A549 (cell line): ENCODE measurements around the gene SLC66A3. TPM values are rescaled to one million over a fixed set of nuclear protein-coding genes. Genes with fewer than 3 reads are reported as not detected.

Experiments
- ATAC-seq, 2 experiments: fragments of 200-7000 bp in 1 of 2; fragments of >200 bp in 1 of 2; cut with Nextera tagmentation in 1 of 2; cut with Tn5 transposase in 1 of 2; 3 replicates each; pipeline versions ENCODE4 v1.8.0 to v1.9.1; 2018 to 2020; ENCODE audit warnings: mild to moderate bottlenecking in 1 of 2, moderate library complexity in 1 of 2
- CTCF ChIA-PET: fragments of 300-600 bp; sonication (Branson Sonifier 250); formaldehyde crosslinking; extraction: SDS; loops from one replicate; lab custom pipeline; 2021; ENCODE audit warnings: antibody characterized with exemption, inconsistent platforms; lab: Yijun Ruan, JAX
- POLR2A ChIA-PET: fragments of 350-600 bp; formaldehyde crosslinking; extraction: SDS; loops from one replicate; lab custom pipeline; 2021; ENCODE audit warnings: antibody characterized with exemption, inconsistent platforms; lab: Yijun Ruan, JAX
- DNase-seq, 2 experiments: peaks; one replicate each; pipeline versions ENCODE4 v3.0.0 to v3.0.0-alpha.2; 2011 to 2016; ENCODE audit warnings: low read depth in 1 of 2, low spot score in 1 of 2
- FAIRE-seq: peaks from 2 replicates; lab custom pipeline; 2011; peaks lifted over from hg19 to GRCh38; lab: Jason Lieb, UNC
- H3K27ac ChIP-seq, 2 experiments: fragments of >200 bp; sonication (Bioruptor Twin); formaldehyde crosslinking; 3 replicates each; pipeline ENCODE4 v1.5.1; 2016 to 2017
- H3K4me1 ChIP-seq: fragments of >200 bp; sonication (Bioruptor Twin); formaldehyde crosslinking; 3 replicates; pipeline ENCODE4 v1.6.1; 2016
- H3K4me2 ChIP-seq: fragments of >200 bp; sonication (Bioruptor Twin); formaldehyde crosslinking; 3 replicates; pipeline ENCODE4 v1.6.1; 2016
- H3K4me3 ChIP-seq: fragments of >200 bp; sonication (Bioruptor Twin); formaldehyde crosslinking; 3 replicates; pipeline ENCODE4 v1.5.1; 2016
- H3K9me3 ChIP-seq: fragments of >200 bp; sonication (Bioruptor Twin); formaldehyde crosslinking; 3 replicates; pipeline ENCODE4 v1.6.1; 2016
- BCL3 ChIP-seq: fragments of >200 bp; sonication (Bioruptor Twin); formaldehyde crosslinking; IDR thresholded peaks from 3 replicates; pipeline ENCODE4 v1.6.1; 2016
- BHLHE40 ChIP-seq: IDR thresholded peaks from 2 replicates; pipeline ENCODE4 v1.6.1; 2012; ENCODE audit warnings: low read depth, low read length, inconsistent platforms
- CHD4 ChIP-seq: fragments of 200-600 bp; sonication (generic); IDR thresholded peaks from 2 replicates; pipeline ENCODE4 v1.6.1; 2016; ENCODE audit warnings: antibody characterized with exemption, mild to moderate bottlenecking, borderline replicate concordance
- CTCF ChIP-seq: fragments of >200 bp; sonication (Bioruptor Twin); formaldehyde crosslinking; IDR thresholded peaks from 3 replicates; pipeline ENCODE4 v1.5.1; 2016
- E2F6 ChIP-seq: IDR thresholded peaks from 2 replicates; pipeline ENCODE4 v1.6.1; 2012; ENCODE audit warnings: low read depth, borderline replicate concordance
- EHF ChIP-seq: fragments of 250-450 bp; sonication (Bioruptor Pico); IDR thresholded peaks from 2 replicates; pipeline ENCODE4 v1.5.0; 2020; ENCODE audit warnings: mild to moderate bottlenecking
- ELK1 ChIP-seq: fragments of 150-350 bp; IDR thresholded peaks from 2 replicates; pipeline ENCODE4 v1.6.1; 2014; ENCODE audit warnings: low read depth, mild to moderate bottlenecking, low read length
- FOXS1 ChIP-seq: fragments of 250-450 bp; sonication (Bioruptor Pico); IDR thresholded peaks from 2 replicates; pipeline ENCODE4 v1.5.0; 2020; ENCODE audit warnings: mild to moderate bottlenecking, moderate library complexity
- HEYL ChIP-seq: fragments of 250-450 bp; sonication (Bioruptor Pico); IDR thresholded peaks from 2 replicates; pipeline ENCODE4 v1.8.0; 2021; ENCODE audit warnings: mild to moderate bottlenecking, moderate library complexity
- HMGXB4 ChIP-seq: fragments of 250-450 bp; sonication (Bioruptor Pico); IDR thresholded peaks from 2 replicates; pipeline ENCODE4 v1.5.0; 2021; ENCODE audit warnings: mild to moderate bottlenecking, moderate library complexity, borderline replicate concordance
- HOXA7 ChIP-seq: fragments of 250-450 bp; sonication (Bioruptor Pico); IDR thresholded peaks from 2 replicates; pipeline ENCODE4 v1.5.0; 2020; ENCODE audit warnings: mild to moderate bottlenecking, moderate library complexity
- JUN ChIP-seq, 2 experiments: fragments of >200 bp; sonication (Bioruptor Twin); formaldehyde crosslinking; IDR thresholded peaks; 2 replicates in 1 of 2; 3 replicates in 1 of 2; pipeline ENCODE4 v1.6.1; 2016 to 2017
- JUNB ChIP-seq: fragments of >200 bp; sonication (Bioruptor Twin); formaldehyde crosslinking; IDR thresholded peaks from 2 replicates; pipeline ENCODE4 v1.6.1; 2016
- KDM1A ChIP-seq: fragments of 200-600 bp; sonication (generic); IDR thresholded peaks from 2 replicates; pipeline ENCODE4 v1.6.1; 2016; ENCODE audit warnings: low read depth, mild to moderate bottlenecking
- KDM5A ChIP-seq: fragments of 200-600 bp; sonication (generic); IDR thresholded peaks from 2 replicates; pipeline ENCODE4 v1.6.1; 2016; ENCODE audit warnings: antibody characterized with exemption, mild to moderate bottlenecking
- MAX ChIP-seq: IDR thresholded peaks from 2 replicates; pipeline ENCODE4 v1.6.1; 2012
- NFE2L2 ChIP-seq: fragments of 150-350 bp; conservative IDR thresholded peaks from 2 replicates; pipeline ENCODE4 v1.6.1; 2014; ENCODE audit warnings: low read length
- NPAS2 ChIP-seq: fragments of 250-450 bp; sonication (Bioruptor Pico); IDR thresholded peaks from 2 replicates; pipeline ENCODE4 v1.8.0; 2022; ENCODE audit warnings: mild to moderate bottlenecking, moderate library complexity, borderline replicate concordance
- PBX3 ChIP-seq: IDR thresholded peaks from 2 replicates; pipeline ENCODE4 v1.6.1; 2012
- RARB ChIP-seq: fragments of 250-450 bp; sonication (Bioruptor Pico); IDR thresholded peaks from 2 replicates; pipeline ENCODE4 v1.8.0; 2021; ENCODE audit warnings: mild to moderate bottlenecking, moderate library complexity
- RFX5 ChIP-seq: fragments of 450-650 bp; IDR thresholded peaks from 2 replicates; pipeline ENCODE4 v1.7.1; 2014; ENCODE audit warnings: antibody characterized with exemption, mild to moderate bottlenecking, moderate library complexity
- RNF2 ChIP-seq: fragments of 200-600 bp; sonication (generic); IDR thresholded peaks from 2 replicates; pipeline ENCODE4 v1.6.1; 2016; ENCODE audit warnings: low read depth, mild to moderate bottlenecking, antibody characterized with exemption, moderate library complexity, borderline replicate concordance
- SMC3 ChIP-seq: fragments of >200 bp; sonication (Bioruptor Twin); formaldehyde crosslinking; IDR thresholded peaks from 3 replicates; pipeline ENCODE4 v1.6.1; 2018; ENCODE audit warnings: inconsistent platforms
- ZC3H11A ChIP-seq: fragments of 450-650 bp; IDR thresholded peaks from 2 replicates; pipeline ENCODE4 v1.6.1; 2014; ENCODE audit warnings: antibody characterized with exemption, mild to moderate bottlenecking
- polyA plus RNA-seq, 4 experiments: library from polyadenylated mRNA; depleted of rRNA in 3 of 4; stranded (reverse); fragments of >200 nt; fragmentation: RNase III in 1 of 4; extraction: RNeasy Plus Mini Kit Qiagen cat#74134 plus additional on column Dnase treatment in 1 of 4; gene quantifications; 2 replicates in 3 of 4; 3 replicates in 1 of 4; pipeline ENCODE4 v1.2.3, GENCODE V29; 2011 to 2017

Gene SLC66A3
- polyA plus RNA-seq, 2 of the 4 experiments (the other 2 are of a cell fraction) = 24.9 to 69.8 TPM

GRCh38 chr2:11224887-11225286, 69.6 kb downstream of the SLC66A3 start:
- no peak; a peak in 1 of 6 replicates for ATAC-seq
- CTCF ChIA-PET = interaction anchor here (0.9 to 2.3 kb wide), 7 partner anchors 10 to 358 kb away, joined by 3 to 7 read pairs (median 3); partner anchors contain the start of gene ROCK2
- no peak overlapping the region for H3K27ac ChIP-seq
- no peaks in the 10 kb centered on the region for H3K9me3 ChIP-seq
- POLR2A ChIA-PET = interaction anchor here (0.5 kb wide), 1 partner anchor 119 kb away, joined by 3 read pairs; the partner anchor contains the start of gene ROCK2
- H3K4me1 ChIP-seq = no peaks in the 10 kb centered on the region
- FAIRE-seq = no peak
- no peak overlapping the region for H3K4me3 ChIP-seq
- no peak overlapping the region for H3K4me2 ChIP-seq
- DNase-seq = no peak
- TF ChIP-seq FOXS1 (CRISPR knock-in tag) (no peak), RNF2 (no peak), ELK1 (no peak), CHD4 (no peak), E2F6 (no peak), BCL3 (no peak), BHLHE40 (no peak)

- no peaks in the 10 kb centered on the region for H3K9me3 ChIP-seq
- no peak overlapping the region for H3K4me3 ChIP-seq
- no peak overlapping the region for H3K4me2 ChIP-seq
- POLR2A ChIA-PET = no interaction called here
- ATAC-seq = no peak
- no peak for FAIRE-seq
- H3K27ac ChIP-seq = no peak overlapping the region
- DNase-seq = no peak
- CTCF ChIA-PET = interaction anchor here (0.6 to 6.2 kb wide), 7 partner anchors 9 to 357 kb away, joined by 3 to 31 read pairs (median 3); a partner anchor contains a TSS
- H3K4me1 ChIP-seq = no peaks in the 10 kb centered on the region
- TF ChIP-seq SMC3 = no peak
- TF ChIP-seq KDM5A = no peak
- TF ChIP-seq MAX = no peak
- no peak for TF ChIP-seq JUNB
- TF ChIP-seq JUN (IDR thresholded peaks at IDR 0.05) = no peak
- no peak for TF ChIP-seq KDM1A
- no peak for TF ChIP-seq PBX3
- no peak for TF ChIP-seq RARB (CRISPR knock-in tag)
- no peak for TF ChIP-seq NPAS2 (CRISPR knock-in tag)
- TF ChIP-seq CTCF = no peak
- TF ChIP-seq NFE2L2 = no peak
- no peak for TF ChIP-seq ELK1
- no peak for TF ChIP-seq E2F6
- no peak for TF ChIP-seq ZC3H11A
- TF ChIP-seq EHF = no peak
- no peak for TF ChIP-seq CHD4
- TF ChIP-seq HMGXB4 (CRISPR knock-in tag) = no peak
- TF ChIP-seq RFX5 = no peak
- no peak for TF ChIP-seq HEYL (CRISPR knock-in tag)
- TF ChIP-seq HOXA7 (CRISPR knock-in tag) = no peak
These were observed 72.3 kb downstream of the SLC66A3 start for GRCh38 chr2:11227595-11227994.
